MCF 10A (cell line): ENCODE data around the gene FAM9A. TPM values are rescaled to one million over a fixed set of nuclear protein-coding genes. Genes with fewer than 3 reads are reported as not detected.
"Not testable (repeated sequence)": the region's sequence is repeated elsewhere in the genome, so short reads cannot be mapped to it uniquely, and the experiment has no call there.

Experiments used
- BruUV-seq: library from RNA; stranded (reverse); fragments of 400-500 nt; replicated peaks from 2 replicates; lab custom pipeline; 2021; lab: Mats Ljungman, UMichigan
- CTCF ChIA-PET: fragments of 300-600 bp; sonication (Branson Sonifier 250); formaldehyde crosslinking; extraction: SDS; loops from one replicate; lab custom pipeline; 2021; ENCODE audit warnings: antibody characterized with exemption, inconsistent platforms; lab: Yijun Ruan, JAX
- POLR2A ChIA-PET: fragments of 300-600, 350-650 bp; sonication (Branson Sonifier 250); formaldehyde crosslinking; extraction: SDS; loops from one replicate; lab custom pipeline; 2020; ENCODE audit warnings: antibody characterized with exemption, inconsistent platforms; lab: Yijun Ruan, JAX
- DNase-seq: peaks from one replicate; pipeline ENCODE4 v3.0.0-alpha.2; 2018; ENCODE audit not compliant: unreplicated experiment
- H3K27ac Mint-ChIP-seq: one replicate; pipeline ENCODE4 v1.8.0; 2022; ENCODE audit warnings: mild to moderate bottlenecking, low read depth, mixed read lengths; ENCODE audit not compliant: unreplicated experiment
- H3K27me3 Mint-ChIP-seq: one replicate; pipeline ENCODE4 v1.8.0; 2022; ENCODE audit warnings: mixed read lengths; ENCODE audit not compliant: insufficient read depth, unreplicated experiment
- H3K36me3 Mint-ChIP-seq: one replicate; pipeline ENCODE4 v1.8.0; 2022; ENCODE audit warnings: mild to moderate bottlenecking, moderate library complexity, mixed read lengths; ENCODE audit not compliant: insufficient read depth, unreplicated experiment
- H3K4me1 Mint-ChIP-seq: one replicate; pipeline ENCODE4 v1.8.0; 2022; ENCODE audit warnings: mixed read lengths; ENCODE audit not compliant: insufficient read depth, unreplicated experiment
- H3K4me3 Mint-ChIP-seq: one replicate; pipeline ENCODE4 v1.8.0; 2022; ENCODE audit warnings: mild to moderate bottlenecking, moderate library complexity, mixed read lengths; ENCODE audit not compliant: unreplicated experiment
- H3K9me3 Mint-ChIP-seq: one replicate; pipeline ENCODE4 v1.8.0; 2022; ENCODE audit warnings: mixed read lengths; ENCODE audit not compliant: unreplicated experiment
- CTCF ChIP-seq: fragments of 200-600 bp; IDR thresholded peaks from one replicate; pipeline ENCODE4 v1.8.0; 2022; ENCODE audit warnings: antibody characterized with exemption, mild to moderate bottlenecking; ENCODE audit not compliant: unreplicated experiment
- intact Hi-C: fragments of 100-400 bp; cut with micrococcal nuclease; formaldehyde crosslinking; loops from 2 replicates; pipeline ENCODE4 v1.14.1; 2022
- total RNA-seq: library from RNA; stranded (reverse); gene quantifications from 2 replicates; pipeline ENCODE4 v1.2.3, GENCODE V29; 2022

FAM9A gene
- total RNA-seq, 1 experiment from 2014 or later: not detected

GRCh38 chrX:8782595-8782994, 18.6 kb downstream of the FAM9A start:
- no peak overlapping the region for H3K27ac Mint-ChIP-seq
- no peak overlapping the region for H3K4me3 Mint-ChIP-seq
- H3K9me3 Mint-ChIP-seq: peaks cover 6% of the 10 kb centered on the region
- no peaks in the 10 kb centered on the region for H3K27me3 Mint-ChIP-seq
- POLR2A ChIA-PET: no interaction called here
- TF ChIP-seq CTCF: no peak
- no TSS peak for BruUV-seq
- no peaks in the 10 kb centered on the region for H3K4me1 Mint-ChIP-seq
- intact Hi-C loops: no loop called here
- no peaks in the 10 kb centered on the region for H3K36me3 Mint-ChIP-seq
- DNase-seq: no peak
- CTCF ChIA-PET: no interaction called here

- CTCF ChIA-PET, H3K27ac Mint-ChIP-seq, DNase-seq, POLR2A ChIA-PET, H3K4me3 Mint-ChIP-seq, intact Hi-C loops, H3K27me3 Mint-ChIP-seq, H3K36me3 Mint-ChIP-seq, BruUV-seq, H3K4me1 Mint-ChIP-seq: not testable (repeated sequence)
- H3K9me3 Mint-ChIP-seq: peaks cover 10% of the 10 kb centered on the region
These were observed 19.3 kb downstream of the FAM9A start for GRCh38 chrX:8781921-8782320.

- DNase-seq: no peak
- no TSS peak for BruUV-seq
- Mint-ChIP-seq H3K27ac (no peak overlapping the region), H3K27me3 (peaks cover 32% of the 10 kb centered on the region), H3K4me1 (no peaks in the 10 kb centered on the region), H3K4me3 (no peak overlapping the region), H3K9me3 (peaks cover 17% of the 10 kb centered on the region), H3K36me3 (no peaks in the 10 kb centered on the region)
- CTCF ChIA-PET: no interaction called here
- no peak for TF ChIP-seq CTCF
- intact Hi-C loops: no loop called here
- POLR2A ChIA-PET: no interaction called here
These were observed 28.1 kb downstream of the FAM9A start for GRCh38 chrX:8773117-8773516.

- H3K4me3 Mint-ChIP-seq: no peak overlapping the region
- POLR2A ChIA-PET: interaction anchor here (0.6 kb wide), 1 partner anchor 1007 kb away, joined by 5 read pairs; no protein-coding TSS in a partner anchor
- H3K27ac Mint-ChIP-seq: no peak overlapping the region
- no peaks in the 10 kb centered on the region for H3K27me3 Mint-ChIP-seq
- H3K4me1 Mint-ChIP-seq: no peaks in the 10 kb centered on the region
- no peak for TF ChIP-seq CTCF
- H3K36me3 Mint-ChIP-seq: peaks cover 6% of the 10 kb centered on the region
- intact Hi-C loops: no loop called here
- no TSS peak for BruUV-seq
- CTCF ChIA-PET: no interaction called here
- no peak for DNase-seq
- peaks cover 14% of the 10 kb centered on the region for H3K9me3 Mint-ChIP-seq
These were observed 41.2 kb downstream of the FAM9A start for GRCh38 chrX:8760021-8760420.

- H3K36me3 Mint-ChIP-seq, intact Hi-C loops, POLR2A ChIA-PET, BruUV-seq, H3K4me1 Mint-ChIP-seq, H3K27me3 Mint-ChIP-seq, H3K4me3 Mint-ChIP-seq, CTCF ChIA-PET, H3K27ac Mint-ChIP-seq, DNase-seq: not testable (repeated sequence)
- peaks cover 23% of the 10 kb centered on the region for H3K9me3 Mint-ChIP-seq
These were observed 42.5 kb downstream of the FAM9A start for GRCh38 chrX:8758706-8759105.

- H3K36me3 Mint-ChIP-seq, H3K4me1 Mint-ChIP-seq, BruUV-seq, intact Hi-C loops, H3K4me3 Mint-ChIP-seq, H3K27ac Mint-ChIP-seq, POLR2A ChIA-PET: not testable (repeated sequence)
- CTCF ChIA-PET: interaction anchor here (1.4 kb wide), 1 partner anchor 58 kb away, joined by 4 read pairs; no protein-coding TSS in a partner anchor
- peak; percentile 16 for DNase-seq
- Mint-ChIP-seq H3K27me3 (peaks cover 11% of the 10 kb centered on the region), H3K9me3 (peaks cover 27% of the 10 kb centered on the region)
These were observed 43.4 kb downstream of the FAM9A start for GRCh38 chrX:8757609-8758389.
